GM12878 (cell line): ENCODE measurements around the gene CUEDC1. TPM values are rescaled to one million over a fixed set of nuclear protein-coding genes. Genes with fewer than 3 reads are reported as not detected.

ENCODE experiments used
- ATAC-seq: fragments of 200-7000 bp; cut with Tn5 transposase; 3 replicates; pipeline ENCODE4 v1.9.1; 2020; ENCODE audit warnings: mild to moderate bottlenecking, moderate library complexity
- BruUV-seq: library from RNA; stranded (reverse); fragments of 400-500 nt; replicated peaks from 2 replicates; lab custom pipeline; 2021; lab: Mats Ljungman, UMichigan
- CTCF ChIA-PET: fragments of 300-600 bp; sonication (Branson Sonifier 250); formaldehyde crosslinking; extraction: SDS; loops from one replicate; lab custom pipeline; 2021; ENCODE audit warnings: inconsistent platforms; lab: Yijun Ruan, JAX
- POLR2A ChIA-PET: fragments of 350-600 bp; formaldehyde crosslinking; extraction: SDS; loops from one replicate; lab custom pipeline; 2021; ENCODE audit warnings: inconsistent platforms; lab: Charles Lee
- RAD21 ChIA-PET: fragments of 300-600 bp; sonication (Branson Sonifier 250); formaldehyde crosslinking; loops from one replicate; lab custom pipeline; 2023; ENCODE audit warnings: antibody characterized with exemption; ENCODE audit not compliant: unreplicated experiment; lab: Charles Lee
- SMC1A ChIA-PET: fragments of 300-600 bp; sonication (Branson Sonifier 250); formaldehyde crosslinking; loops from one replicate; lab custom pipeline; 2023; ENCODE audit not compliant: unreplicated experiment, uncharacterized antibody; lab: Charles Lee
- DNase-seq: peaks from one replicate; pipeline ENCODE4 v3.0.0-alpha.2; 2011; ENCODE audit warnings: low read depth, low spot score
- FAIRE-seq: peaks from 3 replicates; lab custom pipeline; 2011; peaks lifted over from hg19 to GRCh38; lab: Jason Lieb, UNC
- H2AFZ ChIP-seq: 2 replicates; pipeline ENCODE4 v1.6.0; 2011; ENCODE audit warnings: low read depth, low read length, control low read depth; ENCODE audit not compliant: control insufficient read depth
- H3K27ac ChIP-seq: 2 replicates; pipeline ENCODE4 v1.5.1; 2011; ENCODE audit warnings: control low read depth; ENCODE audit not compliant: control insufficient read depth, insufficient read depth
- H3K27me3 ChIP-seq, 2 experiments: replicated peaks in 1 of 2; 2 replicates each; pipeline versions ENCODE4 v1.6.0 to v1.6.1; 2011; ENCODE audit warnings: low read length in 1 of 2; ENCODE audit not compliant: control insufficient read depth in 2 of 2, insufficient read depth in 2 of 2
- H3K36me3 ChIP-seq, 2 experiments: 2 replicates each; pipeline ENCODE4 v1.5.1; 2011; ENCODE audit warnings: low read length in 1 of 2; ENCODE audit not compliant: control insufficient read depth in 2 of 2, insufficient read depth in 2 of 2
- H3K4me1 ChIP-seq: 2 replicates; pipeline ENCODE4 v1.6.1; 2011; ENCODE audit warnings: mild to moderate bottlenecking, low read length, moderate library complexity, mixed read lengths; ENCODE audit not compliant: control insufficient read depth, insufficient read depth
- H3K4me2 ChIP-seq: 2 replicates; pipeline ENCODE4 v1.6.0; 2011; ENCODE audit warnings: control low read depth; ENCODE audit not compliant: control insufficient read depth, insufficient read depth
- H3K4me3 ChIP-seq: fragments of 200-600 bp; sonication (generic); 2 replicates; pipeline ENCODE4 v1.5.1; 2016
- H3K79me2 ChIP-seq: 2 replicates; pipeline ENCODE4 v1.6.0; 2011; ENCODE audit warnings: low read length; ENCODE audit not compliant: control insufficient read depth, insufficient read depth
- H3K9ac ChIP-seq: 2 replicates; pipeline ENCODE4 v1.8.0; 2011; ENCODE audit warnings: low read length, control low read depth, mixed read lengths; ENCODE audit not compliant: control insufficient read depth, insufficient read depth
- H3K9me3 ChIP-seq: replicated peaks from 3 replicates; pipeline ENCODE4 v1.5.1; 2011; ENCODE audit warnings: mild to moderate bottlenecking, low read length; ENCODE audit not compliant: control insufficient read depth, insufficient read depth
- H4K20me1 ChIP-seq: 2 replicates; pipeline ENCODE4 v1.6.0; 2011; ENCODE audit not compliant: control insufficient read depth, insufficient read depth
- CHD1 ChIP-seq: IDR thresholded peaks from 2 replicates; pipeline ENCODE4 v1.6.1; 2012; ENCODE audit warnings: low read depth, low read length, improper control_type of control experiment
- CHD4 ChIP-seq: fragments of 200-600 bp; sonication (generic); IDR thresholded peaks from 2 replicates; pipeline ENCODE4 v1.6.1; 2016; ENCODE audit warnings: mild to moderate bottlenecking
- ESRRA ChIP-seq: IDR thresholded peaks from 2 replicates; pipeline ENCODE4 v1.6.1; 2012; ENCODE audit warnings: mild to moderate bottlenecking, low read length, improper control_type of control experiment
- MYC ChIP-seq: IDR thresholded peaks from 2 replicates; pipeline ENCODE4 v1.6.1; 2011; ENCODE audit warnings: mild to moderate bottlenecking, low read length, moderate library complexity, inconsistent platforms; ENCODE audit not compliant: insufficient read depth, insufficient replicate concordance, insufficient read length, severe bottlenecking
- WRNIP1 ChIP-seq: IDR thresholded peaks from 2 replicates; pipeline ENCODE4 v1.6.1; 2011; ENCODE audit warnings: low read depth, low read length, improper control_type of control experiment, borderline replicate concordance
- ZNF217 ChIP-seq: fragments of 450-650 bp; IDR thresholded peaks from 2 replicates; pipeline ENCODE4 v1.6.1; 2017; ENCODE audit warnings: antibody characterized with exemption, mild to moderate bottlenecking
- WGBS: methylation state at CpG from one replicate; pipeline ENCODE4 v1.1.6; 2016; ENCODE audit warnings: low lambda C conversion rate; ENCODE audit not compliant: insufficient replicate concordance, insufficient coverage; ENCODE audit errors: missing lambda C conversion rate; 5-methylcytosine and 5-hydroxymethylcytosine counted together
- in situ Hi-C: fragments of 300-500 bp; cut with MboI; formaldehyde crosslinking; loops from 9 replicates; pipeline ENCODE4 v1.14.3; 2018; ENCODE audit warnings: mixed read lengths
- intact Hi-C: fragments of 100-400 bp; cut with micrococcal nuclease; formaldehyde crosslinking; loops from one replicate; pipeline ENCODE4 v1.14.2; 2022; ENCODE audit not compliant: unreplicated experiment
- polyA plus RNA-seq, 11 experiments: library from polyadenylated mRNA; depleted of rRNA in 4 of 11; unstranded in 6 of 11; stranded (reverse) in 5 of 11; fragments of >200 nt; fragmentation: Nextera tagmentation in 4 of 11; fragmentation: Illumina TruSeq in 1 of 11; extraction: Ambion mirVana in 4 of 11; extraction: Trizol in 1 of 11; gene quantifications; 1 replicate in 1 of 11; 2 replicates in 10 of 11; pipeline versions ENCODE4 v1.2.1 to v1.2.3, GENCODE V29; 2011 to 2016; ENCODE audit warnings: inconsistent platforms in 2 of 11, missing spikeins in 2 of 11, low read depth in 1 of 11
- total RNA-seq, 4 experiments: library from RNA; depleted of rRNA in 3 of 4; stranded (reverse); fragments of >200 nt in 3 of 4; fragmentation: Illumina TruSeq in 1 of 4; extraction: Trizol in 1 of 4; gene quantifications; 2 replicates each; pipeline versions ENCODE4 v1.2.1 to v1.2.3, GENCODE V29; 2013 to 2021
- TF ChIP-seq, protein P1 (sequence below): fragments of 450-650 bp; IDR thresholded peaks from 2 replicates; pipeline ENCODE4 v1.6.1; 2016; ENCODE audit warnings: mild to moderate bottlenecking, moderate library complexity, borderline replicate concordance
- TF ChIP-seq, protein P2 (sequence below): fragments of 450-650 bp; IDR thresholded peaks from 2 replicates; pipeline ENCODE4 v1.6.1; 2017; ENCODE audit warnings: mild to moderate bottlenecking
- TF ChIP-seq, protein P3 (sequence below): IDR thresholded peaks from 2 replicates; pipeline ENCODE4 v1.6.1; 2011; ENCODE audit warnings: borderline replicate concordance, low read depth, mild to moderate bottlenecking, moderate library complexity, mixed read lengths, low read length; ENCODE audit not compliant: insufficient read depth; ENCODE audit errors: extremely low read length
- TF ChIP-seq, protein P4 (sequence below): IDR thresholded peaks from 2 replicates; pipeline ENCODE4 v1.6.1; 2012; ENCODE audit warnings: low read length, inconsistent platforms

CUEDC1 gene
- total and polyA plus RNA-seq, 10 of the 15 experiments (the other 5 are each of a cell fraction or from before 2014, with no cell fraction given), result 0.24 to 7.4 (median 1.8) TPM

DNA sequence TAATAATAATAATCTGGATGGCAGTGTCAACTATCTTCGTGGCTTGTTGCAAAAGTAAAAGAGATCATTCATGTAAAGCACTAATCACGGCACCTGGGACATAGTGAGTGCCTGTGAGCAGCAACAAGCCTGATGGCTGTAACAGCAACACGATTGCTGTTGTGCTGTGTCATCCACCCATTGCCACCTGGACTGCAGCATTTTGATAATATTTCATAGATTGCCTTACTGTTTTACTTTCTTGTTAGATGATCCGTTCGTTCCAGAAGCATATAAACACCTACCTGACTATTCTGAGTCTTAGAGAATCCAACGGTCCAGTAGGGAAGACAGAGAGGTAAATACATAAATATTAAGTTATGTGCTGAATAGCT is 102.3 kb downstream of the CUEDC1 start:
- Histone ChIP-seq H3K4me2 (no peak overlapping the region), H3K79me2 (peaks cover 19% of the 10 kb centered on the region), H2AFZ (no peak overlapping the region), H3K4me3 (no peak overlapping the region), H3K27ac (no peak overlapping the region), H3K4me1 (peaks cover 8% of the 10 kb centered on the region), H3K9ac (no peak overlapping the region), H3K9me3 (no peaks in the 10 kb centered on the region), H4K20me1 (no peaks in the 10 kb centered on the region)
- ChIA-PET RAD21 (interaction anchor here (10.0 kb wide), 1 partner anchor 144 kb away, joined by 239 read pairs; no protein-coding TSS in a partner anchor), POLR2A (no interaction called here), SMC1A (interaction anchor here (1.0 to 14.5 kb wide), 3 partner anchors 133 to 145 kb away, joined by 3 to 341 read pairs (median 7); no protein-coding TSS in a partner anchor), CTCF (interaction anchor here (18.2 kb wide), 1 partner anchor 145 kb away, joined by 708 read pairs; the partner anchor contains the start of gene SRSF1)
- no TSS peak for BruUV-seq
- DNase-seq (no peak), FAIRE-seq (no peak)
- intact Hi-C loops (loop anchor here (5.0 to 10.0 kb wide), 2 partner anchors 49 to 232 kb away; partner anchors contain the start of gene DYNLL2), in situ Hi-C loops (loop anchor here (5.0 kb wide), 2 partner anchors 144 to 264 kb away; no protein-coding TSS in a partner anchor)
- TF ChIP-seq, protein P1, sequence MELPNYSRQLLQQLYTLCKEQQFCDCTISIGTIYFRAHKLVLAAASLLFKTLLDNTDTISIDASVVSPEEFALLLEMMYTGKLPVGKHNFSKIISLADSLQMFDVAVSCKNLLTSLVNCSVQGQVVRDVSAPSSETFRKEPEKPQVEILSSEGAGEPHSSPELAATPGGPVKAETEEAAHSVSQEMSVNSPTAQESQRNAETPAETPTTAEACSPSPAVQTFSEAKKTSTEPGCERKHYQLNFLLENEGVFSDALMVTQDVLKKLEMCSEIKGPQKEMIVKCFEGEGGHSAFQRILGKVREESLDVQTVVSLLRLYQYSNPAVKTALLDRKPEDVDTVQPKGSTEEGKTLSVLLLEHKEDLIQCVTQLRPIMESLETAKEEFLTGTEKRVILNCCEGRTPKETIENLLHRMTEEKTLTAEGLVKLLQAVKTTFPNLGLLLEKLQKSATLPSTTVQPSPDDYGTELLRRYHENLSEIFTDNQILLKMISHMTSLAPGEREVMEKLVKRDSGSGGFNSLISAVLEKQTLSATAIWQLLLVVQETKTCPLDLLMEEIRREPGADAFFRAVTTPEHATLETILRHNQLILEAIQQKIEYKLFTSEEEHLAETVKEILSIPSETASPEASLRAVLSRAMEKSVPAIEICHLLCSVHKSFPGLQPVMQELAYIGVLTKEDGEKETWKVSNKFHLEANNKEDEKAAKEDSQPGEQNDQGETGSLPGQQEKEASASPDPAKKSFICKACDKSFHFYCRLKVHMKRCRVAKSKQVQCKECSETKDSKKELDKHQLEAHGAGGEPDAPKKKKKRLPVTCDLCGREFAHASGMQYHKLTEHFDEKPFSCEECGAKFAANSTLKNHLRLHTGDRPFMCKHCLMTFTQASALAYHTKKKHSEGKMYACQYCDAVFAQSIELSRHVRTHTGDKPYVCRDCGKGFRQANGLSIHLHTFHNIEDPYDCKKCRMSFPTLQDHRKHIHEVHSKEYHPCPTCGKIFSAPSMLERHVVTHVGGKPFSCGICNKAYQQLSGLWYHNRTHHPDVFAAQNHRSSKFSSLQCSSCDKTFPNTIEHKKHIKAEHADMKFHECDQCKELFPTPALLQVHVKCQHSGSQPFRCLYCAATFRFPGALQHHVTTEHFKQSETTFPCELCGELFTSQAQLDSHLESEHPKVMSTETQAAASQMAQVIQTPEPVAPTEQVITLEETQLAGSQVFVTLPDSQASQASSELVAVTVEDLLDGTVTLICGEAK, result no peak
- TF ChIP-seq MYC, result no peak
- TF ChIP-seq, protein P2, sequence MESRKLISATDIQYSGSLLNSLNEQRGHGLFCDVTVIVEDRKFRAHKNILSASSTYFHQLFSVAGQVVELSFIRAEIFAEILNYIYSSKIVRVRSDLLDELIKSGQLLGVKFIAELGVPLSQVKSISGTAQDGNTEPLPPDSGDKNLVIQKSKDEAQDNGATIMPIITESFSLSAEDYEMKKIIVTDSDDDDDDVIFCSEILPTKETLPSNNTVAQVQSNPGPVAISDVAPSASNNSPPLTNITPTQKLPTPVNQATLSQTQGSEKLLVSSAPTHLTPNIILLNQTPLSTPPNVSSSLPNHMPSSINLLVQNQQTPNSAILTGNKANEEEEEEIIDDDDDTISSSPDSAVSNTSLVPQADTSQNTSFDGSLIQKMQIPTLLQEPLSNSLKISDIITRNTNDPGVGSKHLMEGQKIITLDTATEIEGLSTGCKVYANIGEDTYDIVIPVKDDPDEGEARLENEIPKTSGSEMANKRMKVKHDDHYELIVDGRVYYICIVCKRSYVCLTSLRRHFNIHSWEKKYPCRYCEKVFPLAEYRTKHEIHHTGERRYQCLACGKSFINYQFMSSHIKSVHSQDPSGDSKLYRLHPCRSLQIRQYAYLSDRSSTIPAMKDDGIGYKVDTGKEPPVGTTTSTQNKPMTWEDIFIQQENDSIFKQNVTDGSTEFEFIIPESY, result no peak
- no peak for TF ChIP-seq ESRRA
- TF ChIP-seq, protein P3, sequence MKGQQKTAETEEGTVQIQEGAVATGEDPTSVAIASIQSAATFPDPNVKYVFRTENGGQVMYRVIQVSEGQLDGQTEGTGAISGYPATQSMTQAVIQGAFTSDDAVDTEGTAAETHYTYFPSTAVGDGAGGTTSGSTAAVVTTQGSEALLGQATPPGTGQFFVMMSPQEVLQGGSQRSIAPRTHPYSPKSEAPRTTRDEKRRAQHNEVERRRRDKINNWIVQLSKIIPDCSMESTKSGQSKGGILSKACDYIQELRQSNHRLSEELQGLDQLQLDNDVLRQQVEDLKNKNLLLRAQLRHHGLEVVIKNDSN, result no peak
- TF ChIP-seq, protein P4, sequence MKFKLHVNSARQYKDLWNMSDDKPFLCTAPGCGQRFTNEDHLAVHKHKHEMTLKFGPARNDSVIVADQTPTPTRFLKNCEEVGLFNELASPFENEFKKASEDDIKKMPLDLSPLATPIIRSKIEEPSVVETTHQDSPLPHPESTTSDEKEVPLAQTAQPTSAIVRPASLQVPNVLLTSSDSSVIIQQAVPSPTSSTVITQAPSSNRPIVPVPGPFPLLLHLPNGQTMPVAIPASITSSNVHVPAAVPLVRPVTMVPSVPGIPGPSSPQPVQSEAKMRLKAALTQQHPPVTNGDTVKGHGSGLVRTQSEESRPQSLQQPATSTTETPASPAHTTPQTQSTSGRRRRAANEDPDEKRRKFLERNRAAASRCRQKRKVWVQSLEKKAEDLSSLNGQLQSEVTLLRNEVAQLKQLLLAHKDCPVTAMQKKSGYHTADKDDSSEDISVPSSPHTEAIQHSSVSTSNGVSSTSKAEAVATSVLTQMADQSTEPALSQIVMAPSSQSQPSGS, result no peak
- no peak for TF ChIP-seq WRNIP1
- TF ChIP-seq CHD4, result no peak
- no peak for TF ChIP-seq CHD1
- TF ChIP-seq ZNF217, result no peak
- TF ChIP-seq, all 136 proteins: peak for 0
- Histone ChIP-seq H3K36me3 (no peaks in the 10 kb centered on the region; a peak in 1 of 4 replicates), H3K27me3 (no peaks in the 10 kb centered on the region)
- WGBS, result 46% methylated on average over 6 of the region's 6 CpGs
- ATAC-seq, result no peak
